ENCODE data around the gene ETV6. TPM values are rescaled to one million over a fixed set of nuclear protein-coding genes. Genes with fewer than 3 reads are reported as not detected.

The ETV6 gene
- total RNA-seq (2022; extraction: Qiagen RNA extraction; ENCODE audit: low read depth), result 5.2 to 5.9 TPM (median 5.5 TPM) in 5 replicates

DNA sequence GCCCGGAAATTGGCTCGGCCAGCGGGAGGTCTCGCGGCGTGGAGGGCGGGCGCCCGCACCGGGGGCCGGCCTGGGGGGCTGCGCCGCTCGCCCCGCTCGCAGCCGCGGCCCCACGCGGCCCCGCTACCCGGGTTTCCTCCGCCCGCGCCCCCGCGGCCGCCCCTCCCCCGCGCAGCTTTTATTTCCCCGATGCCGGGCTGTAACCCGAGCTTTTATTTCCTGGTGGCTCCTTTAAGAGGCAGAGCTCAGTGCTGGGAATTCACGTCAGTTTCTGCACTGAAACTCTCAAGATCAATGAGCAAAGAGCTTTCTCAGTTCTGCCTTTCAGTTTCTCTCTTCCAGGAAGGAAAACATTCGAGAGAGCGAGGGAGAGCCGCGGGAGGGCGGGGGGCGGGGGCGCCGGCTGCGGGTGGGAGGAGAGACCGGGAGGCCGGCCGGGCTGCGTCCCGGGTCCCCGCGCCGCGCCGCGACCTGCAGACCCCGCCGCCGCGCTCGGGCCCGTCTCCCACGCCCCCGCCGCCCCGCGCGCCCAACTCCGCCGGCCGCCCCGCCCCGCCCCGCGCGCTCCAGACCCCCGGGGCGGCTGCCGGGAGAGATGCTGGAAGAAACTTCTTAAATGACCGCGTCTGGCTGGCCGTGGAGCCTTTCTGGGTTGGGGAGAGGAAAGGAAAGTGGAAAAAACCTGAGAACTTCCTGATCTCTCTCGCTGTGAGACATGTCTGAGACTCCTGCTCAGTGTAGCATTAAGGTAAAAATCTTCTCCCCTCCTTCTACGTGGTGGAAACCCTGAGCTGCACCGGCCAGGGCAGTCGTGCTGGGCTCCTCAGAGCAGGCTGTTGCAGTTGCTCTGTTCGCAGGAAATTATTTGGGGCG is at the start of gene ETV6:
TSS of gene ETV6 (plus strand) at position 262 of the 873 bp plus-strand sequence. CDS start at position 716, 454 bp downstream.

Measured in A549 treated with DMSO at 1 μM for 4 hours (cell line).